Caco-2 (cell line): Measurements from ENCODE around the gene AGK. TPM values are rescaled to one million over a fixed set of nuclear protein-coding genes. Genes with fewer than 3 reads are reported as not detected.

Experiments used
- BruUV-seq: library from RNA; stranded (reverse); fragments of 400-500 nt; replicated peaks from 2 replicates; lab custom pipeline; 2021; lab: Mats Ljungman, UMichigan
- CTCF ChIA-PET: fragments of 300-600 bp; sonication (Branson Sonifier 250); formaldehyde crosslinking; loops from one replicate; lab custom pipeline; 2022; ENCODE audit warnings: antibody characterized with exemption; lab: Charles Lee
- POLR2A ChIA-PET: fragments of 300-600 bp; sonication (Branson Sonifier 250); formaldehyde crosslinking; loops from one replicate; lab custom pipeline; 2022; ENCODE audit warnings: antibody characterized with exemption; lab: Charles Lee
- DNase-seq, 2 experiments: peaks; one replicate each; pipeline versions ENCODE4 v3.0.0 to v3.0.0-alpha.2; 2020 to 2022
- H3K27me3 ChIP-seq: replicated peaks from 2 replicates; pipeline ENCODE4 v1.6.0; 2011; ENCODE audit warnings: low read length; ENCODE audit not compliant: control insufficient read depth, insufficient read depth
- H3K36me3 ChIP-seq: 2 replicates; pipeline ENCODE4 v1.5.1; 2011; ENCODE audit warnings: low read length; ENCODE audit not compliant: control insufficient read depth, insufficient read depth
- H3K4me1 ChIP-seq: fragments of 250-450 bp; sonication (Bioruptor Pico); 2 replicates; pipeline ENCODE4 v1.5.1; 2020; ENCODE audit warnings: mild to moderate bottlenecking
- H3K4me3 ChIP-seq: 2 replicates; pipeline ENCODE4 v1.5.1; 2011; ENCODE audit warnings: low read depth, mild to moderate bottlenecking, control low read depth, low read length
- H3K9me3 ChIP-seq: fragments of 250-450 bp; sonication (Bioruptor Pico); 2 replicates; pipeline ENCODE4 v1.5.1; 2020; ENCODE audit warnings: mild to moderate bottlenecking, moderate library complexity
- H3K27ac Mint-ChIP-seq: one replicate; pipeline ENCODE4 v1.8.0; 2022; ENCODE audit warnings: mixed read lengths; ENCODE audit not compliant: unreplicated experiment
- H3K27me3 Mint-ChIP-seq: one replicate; pipeline ENCODE4 v1.8.0; 2022; ENCODE audit warnings: mixed read lengths; ENCODE audit not compliant: insufficient read depth, unreplicated experiment
- H3K36me3 Mint-ChIP-seq: one replicate; pipeline ENCODE4 v1.8.0; 2022; ENCODE audit warnings: mild to moderate bottlenecking, mixed read lengths; ENCODE audit not compliant: insufficient read depth, unreplicated experiment
- H3K4me1 Mint-ChIP-seq: one replicate; pipeline ENCODE4 v1.8.0; 2022; ENCODE audit warnings: low read depth, mixed read lengths; ENCODE audit not compliant: unreplicated experiment
- H3K4me3 Mint-ChIP-seq: one replicate; pipeline ENCODE4 v1.8.0; 2022; ENCODE audit warnings: mild to moderate bottlenecking, moderate library complexity, mixed read lengths; ENCODE audit not compliant: unreplicated experiment
- H3K9me3 Mint-ChIP-seq: one replicate; pipeline ENCODE4 v1.8.0; 2022; ENCODE audit warnings: mixed read lengths; ENCODE audit not compliant: unreplicated experiment
- intact Hi-C: fragments of 100-400 bp; cut with micrococcal nuclease; formaldehyde crosslinking; loops from one replicate; pipeline ENCODE4 v1.10.0; 2022; ENCODE audit not compliant: unreplicated experiment
- total RNA-seq: library from RNA; stranded (reverse); gene quantifications from 2 replicates; pipeline ENCODE4 v1.2.3, GENCODE V29; 2022
- TF ChIP-seq, protein P1 (sequence below), 2 experiments: fragments of 200-600 bp in 1 of 2; IDR thresholded peaks; 1 replicate in 1 of 2; 2 replicates in 1 of 2; pipeline versions ENCODE4 v1.5.1 to v1.8.0; 2011 to 2022; ENCODE audit warnings: antibody characterized with exemption in 1 of 2, control low read depth in 1 of 2, inconsistent platforms in 1 of 2, low read depth in 1 of 2, low read length in 1 of 2, mild to moderate bottlenecking in 1 of 2, moderate library complexity in 1 of 2; ENCODE audit not compliant: insufficient read depth in 1 of 2, severe bottlenecking in 1 of 2, unreplicated experiment in 1 of 2

The AGK gene
- total RNA-seq, 1 experiment from 2014 or later: 32.3 TPM

GRCh38 chr7:141624763-141625162, 73.6 kb downstream of the AGK start:
- DNase-seq: no peak
- Histone ChIP-seq H3K9me3 (no peaks in the 10 kb centered on the region), H3K36me3 (no peaks in the 10 kb centered on the region; the same call in 1 of the 2 replicates), H3K4me1 (no peaks in the 10 kb centered on the region), H3K4me3 (no peak overlapping the region), H3K27me3 (no peaks in the 10 kb centered on the region)
- ChIA-PET CTCF (no interaction called here), POLR2A (no interaction called here)
- intact Hi-C loops: no loop called here
- TF ChIP-seq, protein P1, sequence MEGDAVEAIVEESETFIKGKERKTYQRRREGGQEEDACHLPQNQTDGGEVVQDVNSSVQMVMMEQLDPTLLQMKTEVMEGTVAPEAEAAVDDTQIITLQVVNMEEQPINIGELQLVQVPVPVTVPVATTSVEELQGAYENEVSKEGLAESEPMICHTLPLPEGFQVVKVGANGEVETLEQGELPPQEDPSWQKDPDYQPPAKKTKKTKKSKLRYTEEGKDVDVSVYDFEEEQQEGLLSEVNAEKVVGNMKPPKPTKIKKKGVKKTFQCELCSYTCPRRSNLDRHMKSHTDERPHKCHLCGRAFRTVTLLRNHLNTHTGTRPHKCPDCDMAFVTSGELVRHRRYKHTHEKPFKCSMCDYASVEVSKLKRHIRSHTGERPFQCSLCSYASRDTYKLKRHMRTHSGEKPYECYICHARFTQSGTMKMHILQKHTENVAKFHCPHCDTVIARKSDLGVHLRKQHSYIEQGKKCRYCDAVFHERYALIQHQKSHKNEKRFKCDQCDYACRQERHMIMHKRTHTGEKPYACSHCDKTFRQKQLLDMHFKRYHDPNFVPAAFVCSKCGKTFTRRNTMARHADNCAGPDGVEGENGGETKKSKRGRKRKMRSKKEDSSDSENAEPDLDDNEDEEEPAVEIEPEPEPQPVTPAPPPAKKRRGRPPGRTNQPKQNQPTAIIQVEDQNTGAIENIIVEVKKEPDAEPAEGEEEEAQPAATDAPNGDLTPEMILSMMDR (IDR thresholded peaks at IDR 0.05; ENCODE audit: insufficient read depth in 1 of 2, low read depth in 1 of 2, low read length in 1 of 2, severe bottlenecking in 1 of 2, unreplicated experiment in 1 of 2): no peak
- BruUV-seq: no TSS peak
- Mint-ChIP-seq H3K27me3 (no peaks in the 10 kb centered on the region), H3K36me3 (peaks cover 20% of the 10 kb centered on the region), H3K9me3 (no peaks in the 10 kb centered on the region), H3K27ac (no peak overlapping the region), H3K4me1 (no peaks in the 10 kb centered on the region), H3K4me3 (no peak overlapping the region)

- no peaks in the 10 kb centered on the region for H3K4me1 ChIP-seq
- H3K36me3 ChIP-seq: no peaks in the 10 kb centered on the region; the same call in 1 of the 2 replicates
- H3K27me3 ChIP-seq: no peaks in the 10 kb centered on the region
- Mint-ChIP-seq H3K4me3 (no peak overlapping the region), H3K4me1 (no peaks in the 10 kb centered on the region), H3K27ac (peak overlapping the region; percentile 7), H3K9me3 (no peaks in the 10 kb centered on the region), H3K36me3 (no peaks in the 10 kb centered on the region), H3K27me3 (no peaks in the 10 kb centered on the region)
- DNase-seq: no peak
- intact Hi-C loops: no loop called here
- CTCF ChIA-PET: no interaction called here
- TF ChIP-seq, protein P1 (IDR thresholded peaks at IDR 0.05; ENCODE audit: insufficient read depth in 1 of 2, low read depth in 1 of 2, low read length in 1 of 2, severe bottlenecking in 1 of 2, unreplicated experiment in 1 of 2): no peak
- BruUV-seq: no TSS peak
- POLR2A ChIA-PET: no interaction called here
- no peaks in the 10 kb centered on the region for H3K9me3 ChIP-seq
- no peak overlapping the region for H3K4me3 ChIP-seq
Measured at GRCh38 chr7:141630621-141631020, 79.4 kb downstream of the AGK start.

GRCh38 chr7:141631525-141631924, 80.3 kb downstream of the AGK start:
- TF ChIP-seq, protein P1 (IDR thresholded peaks at IDR 0.05; ENCODE audit: insufficient read depth in 1 of 2, low read depth in 1 of 2, low read length in 1 of 2, severe bottlenecking in 1 of 2, unreplicated experiment in 1 of 2): no peak
- Mint-ChIP-seq H3K27me3 (no peaks in the 10 kb centered on the region), H3K4me3 (no peak overlapping the region), H3K9me3 (no peaks in the 10 kb centered on the region), H3K4me1 (no peaks in the 10 kb centered on the region), H3K36me3 (no peaks in the 10 kb centered on the region), H3K27ac (no peak overlapping the region)
- BruUV-seq: no TSS peak
- H3K9me3 ChIP-seq: no peaks in the 10 kb centered on the region
- no peaks in the 10 kb centered on the region for H3K4me1 ChIP-seq
- intact Hi-C loops: no loop called here
- no peak for DNase-seq
- POLR2A ChIA-PET: no interaction called here
- H3K4me3 ChIP-seq: no peak overlapping the region
- no peaks in the 10 kb centered on the region for H3K27me3 ChIP-seq
- no peaks in the 10 kb centered on the region; the same call in 1 of the 2 replicates for H3K36me3 ChIP-seq
- CTCF ChIA-PET: no interaction called here
